Measurements from ENCODE around the gene HSPA14. TPM values are rescaled to one million over a fixed set of nuclear protein-coding genes. Genes with fewer than 3 reads are reported as not detected.

The HSPA14 gene
- total RNA-seq, 1 donor from 2014 or later: 26.3 TPM

DNA sequence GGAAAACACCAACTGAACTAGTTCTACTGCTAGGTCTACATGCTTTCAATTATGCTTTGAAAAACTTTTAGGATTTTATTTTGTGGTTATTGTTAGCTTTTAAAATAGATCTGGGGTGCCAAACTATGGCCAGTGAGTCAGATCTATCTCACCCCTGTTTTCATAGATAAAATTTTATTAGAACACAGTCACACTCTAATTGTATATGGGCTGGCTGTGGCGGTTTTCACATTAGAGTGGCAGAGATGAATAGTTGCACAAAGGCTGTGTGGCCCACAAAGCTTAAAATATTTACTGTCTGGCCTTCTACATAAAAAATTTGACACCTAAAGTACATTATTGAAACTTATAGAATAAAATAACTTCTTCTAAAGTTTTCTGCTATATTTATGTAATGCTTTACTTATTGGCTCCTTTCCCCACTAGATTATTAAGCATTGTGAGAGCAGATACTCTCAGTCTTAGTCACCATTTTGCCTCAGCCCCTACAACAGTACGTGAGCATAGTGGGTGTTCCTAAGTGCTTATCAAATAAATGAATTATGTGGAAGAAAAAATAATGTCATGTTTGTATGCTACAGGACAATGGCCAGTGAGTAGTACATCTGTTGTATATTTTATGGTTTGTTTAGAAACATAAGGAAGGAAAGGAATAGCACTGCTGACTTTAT, 35.1 kb downstream of the HSPA14 start:
- H3K27ac ChIP-seq: no peak overlapping the region
- H3K4me1 ChIP-seq: peaks cover 0 to 4% of the 10 kb centered on the region in 2 donors
- intact Hi-C loops (cut with DNase I): no loop called here
- DNase-seq (ENCODE audit: low spot score in 2 of 2): no peak
- no peaks in the 10 kb centered on the region for H3K27me3 ChIP-seq
- no peak overlapping the region for H3K4me3 ChIP-seq
- H3K9me3 ChIP-seq: no peaks in the 10 kb centered on the region
- peaks cover 11 to 18% of the 10 kb centered on the region in 2 donors for H3K36me3 ChIP-seq
- TF ChIP-seq, protein P1, sequence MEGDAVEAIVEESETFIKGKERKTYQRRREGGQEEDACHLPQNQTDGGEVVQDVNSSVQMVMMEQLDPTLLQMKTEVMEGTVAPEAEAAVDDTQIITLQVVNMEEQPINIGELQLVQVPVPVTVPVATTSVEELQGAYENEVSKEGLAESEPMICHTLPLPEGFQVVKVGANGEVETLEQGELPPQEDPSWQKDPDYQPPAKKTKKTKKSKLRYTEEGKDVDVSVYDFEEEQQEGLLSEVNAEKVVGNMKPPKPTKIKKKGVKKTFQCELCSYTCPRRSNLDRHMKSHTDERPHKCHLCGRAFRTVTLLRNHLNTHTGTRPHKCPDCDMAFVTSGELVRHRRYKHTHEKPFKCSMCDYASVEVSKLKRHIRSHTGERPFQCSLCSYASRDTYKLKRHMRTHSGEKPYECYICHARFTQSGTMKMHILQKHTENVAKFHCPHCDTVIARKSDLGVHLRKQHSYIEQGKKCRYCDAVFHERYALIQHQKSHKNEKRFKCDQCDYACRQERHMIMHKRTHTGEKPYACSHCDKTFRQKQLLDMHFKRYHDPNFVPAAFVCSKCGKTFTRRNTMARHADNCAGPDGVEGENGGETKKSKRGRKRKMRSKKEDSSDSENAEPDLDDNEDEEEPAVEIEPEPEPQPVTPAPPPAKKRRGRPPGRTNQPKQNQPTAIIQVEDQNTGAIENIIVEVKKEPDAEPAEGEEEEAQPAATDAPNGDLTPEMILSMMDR (IDR thresholded peaks at IDR 0.05): no peak

DNA sequence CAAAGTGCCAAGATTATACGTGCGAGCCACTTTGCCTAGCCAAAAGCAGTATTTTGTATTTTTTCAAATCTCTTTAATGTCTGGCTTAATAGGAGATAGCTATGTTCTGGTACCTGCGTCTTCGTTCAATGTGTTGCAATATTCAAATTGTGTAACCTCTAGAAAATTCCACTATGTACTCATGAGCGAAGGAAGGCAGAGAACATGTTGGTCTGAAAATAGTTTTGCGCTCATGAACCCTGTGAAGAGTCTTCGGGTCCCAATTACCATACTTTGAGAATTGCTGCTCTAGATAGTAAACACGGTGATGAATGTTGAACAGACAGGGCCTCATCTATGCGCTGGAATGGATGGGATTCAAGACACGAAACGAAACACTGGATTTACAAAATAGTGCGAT, 37.8 kb downstream of the HSPA14 start:
- H3K27me3 ChIP-seq: no peaks in the 10 kb centered on the region
- no peak overlapping the region for H3K27ac ChIP-seq
- H3K9me3 ChIP-seq: no peaks in the 10 kb centered on the region
- DNase-seq (ENCODE audit: low spot score in 2 of 2): no peak
- no peak overlapping the region for H3K4me3 ChIP-seq
- H3K4me1 ChIP-seq: peaks cover 0 to 4% of the 10 kb centered on the region in 2 donors
- TF ChIP-seq, protein P1 (IDR thresholded peaks at IDR 0.05): no peak
- peaks cover 0 to 2% of the 10 kb centered on the region in 2 donors for H3K36me3 ChIP-seq
- intact Hi-C loops (cut with DNase I): no loop called here

- intact Hi-C loops (cut with DNase I): no loop called here
- TF ChIP-seq, protein P1 (IDR thresholded peaks at IDR 0.05): no peak
These were observed 38.7 kb downstream of the HSPA14 start for GRCh38 chr10:14876764-14877163.

GRCh38 chr10:14878266-14879123, 40.4 kb downstream of the HSPA14 start, which contains the start of gene SUV39H2:
Gene SUV39H2, plus strand, starts transcription at chr10:14878866. Its CDS starts 23 bp downstream, at chr10:14878889.
- peak; percentile 86 to 97 for DNase-seq (ENCODE audit: low spot score in 2 of 2)
- H3K4me3 ChIP-seq: peak within 1 kb of the TSS; percentile 79 to 92
- intact Hi-C loops (cut with DNase I): loop anchor here (1.0 to 2.0 kb wide), 7 partner anchors 40 to 290 kb away; partner anchors contain the start of genes CDNF, DCLRE1C, HSPA14 and MEIG1
- H3K36me3 ChIP-seq: no peaks in the 10 kb centered on the region
- no peaks in the 10 kb centered on the region for H3K9me3 ChIP-seq
- peaks cover 0 to 4% of the 10 kb centered on the region in 2 donors for H3K4me1 ChIP-seq
- peak within 1 kb of the TSS; percentile 85 to 92 for H3K27ac ChIP-seq
- TF ChIP-seq, protein P1 (IDR thresholded peaks at IDR 0.05): no peak
- H3K27me3 ChIP-seq: no peaks in the 10 kb centered on the region

More at GRCh38 chr10:14876764-14877163, 38.7 kb downstream of the HSPA14 start:
- H3K27me3 ChIP-seq: no peaks in the 10 kb centered on the region
- no peaks in the 10 kb centered on the region for H3K36me3 ChIP-seq
- no peaks in the 10 kb centered on the region for H3K9me3 ChIP-seq
- H3K4me3 ChIP-seq: no peak overlapping the region
- H3K4me1 ChIP-seq: peaks cover 0 to 4% of the 10 kb centered on the region in 2 donors
- no peak overlapping the region for H3K27ac ChIP-seq
- no peak for DNase-seq (ENCODE audit: low spot score in 2 of 2)

GRCh38 chr10:14879124-14879927, 41.2 kb downstream of the HSPA14 start:
- no peaks in the 10 kb centered on the region for H3K9me3 ChIP-seq
- peak overlapping the region; percentile 85 to 92 for H3K27ac ChIP-seq
- H3K4me1 ChIP-seq: peaks cover 0 to 4% of the 10 kb centered on the region in 2 donors
- intact Hi-C loops (cut with DNase I): loop anchor here (2.0 kb wide), 3 partner anchors 217 to 289 kb away; partner anchors contain the start of genes NMT2 and RPP38
- no peak for DNase-seq (ENCODE audit: low spot score in 2 of 2)
- H3K4me3 ChIP-seq: peak overlapping the region; percentile 79 to 92
- no peaks in the 10 kb centered on the region for H3K27me3 ChIP-seq
- no peaks in the 10 kb centered on the region for H3K36me3 ChIP-seq
- TF ChIP-seq, protein P1 (IDR thresholded peaks at IDR 0.05): no peak

Measured in ascending aorta (tissue), 2 donors.